Posterior vena cava (tissue), 2 donors: ENCODE data around the gene PHYH. TPM values are rescaled to one million over a fixed set of nuclear protein-coding genes. Genes with fewer than 3 reads are reported as not detected.
A peak's percentile ranks its signal among the peaks of the same experiment; 100 is the strongest.
"Not testable (repeated sequence)": the region's sequence is repeated elsewhere in the genome, so short reads cannot be mapped to it uniquely, and the experiment has no call there.

Experiments
- DNase-seq: peaks from one replicate; pipeline ENCODE4 v3.0.0-alpha.2; 2020; ENCODE audit warnings: low spot score
- intact Hi-C, 2 donors: fragments of 100-400 bp; cut with DNase I; formaldehyde crosslinking; loops; one replicate each; pipeline versions ENCODE4 v1.14.1 to v1.14.2; 2022 to 2023
- long read RNA-seq, 2 donors: library from polyadenylated mRNA; unstranded; transcript quantifications; one replicate each; pipeline ENCODE4 v2.0.0, GENCODE V29; 2020 to 2021
- total RNA-seq, 2 donors: library from RNA; stranded (reverse); fragmentation: NEBNext Ultra II Directional; extraction: Animal tissue kit (Norgen Biotek cat#: 25700); gene quantifications; one replicate each; pipeline ENCODE4 v1.2.1, GENCODE V29; 2021
- donor health status: DM: yes; HTN: yes; CAD: no.
- donor health status: DM: yes; HTN: yes; CAD: no.

The PHYH gene
- total RNA-seq, result 10 to 100 TPM; 26.7 to 35.1 TPM
- long read RNA-seq, donor 1, transcript PHYH-201 (9 exons, 1,577 nt), result major isoform, 16 of 20 reads
- long read RNA-seq, donor 1, partial matches to known transcripts, result 2 of 20 reads
- long read RNA-seq, donor 1, other reads (novel, unspliced or antisense), result 1 of 20 reads
- long read RNA-seq, donor 2, transcript PHYH-202 (8 exons, 1,732 nt), result minor isoform, 6 of 93 reads
- long read RNA-seq, donor 2, transcript PHYH-201 (9 exons, 1,577 nt), result major isoform, 76 of 93 reads
- long read RNA-seq, donor 2, partial matches to known transcripts, result 5 of 93 reads
- long read RNA-seq, donor 2, other reads (novel, unspliced or antisense), result 6 of 93 reads

DNA sequence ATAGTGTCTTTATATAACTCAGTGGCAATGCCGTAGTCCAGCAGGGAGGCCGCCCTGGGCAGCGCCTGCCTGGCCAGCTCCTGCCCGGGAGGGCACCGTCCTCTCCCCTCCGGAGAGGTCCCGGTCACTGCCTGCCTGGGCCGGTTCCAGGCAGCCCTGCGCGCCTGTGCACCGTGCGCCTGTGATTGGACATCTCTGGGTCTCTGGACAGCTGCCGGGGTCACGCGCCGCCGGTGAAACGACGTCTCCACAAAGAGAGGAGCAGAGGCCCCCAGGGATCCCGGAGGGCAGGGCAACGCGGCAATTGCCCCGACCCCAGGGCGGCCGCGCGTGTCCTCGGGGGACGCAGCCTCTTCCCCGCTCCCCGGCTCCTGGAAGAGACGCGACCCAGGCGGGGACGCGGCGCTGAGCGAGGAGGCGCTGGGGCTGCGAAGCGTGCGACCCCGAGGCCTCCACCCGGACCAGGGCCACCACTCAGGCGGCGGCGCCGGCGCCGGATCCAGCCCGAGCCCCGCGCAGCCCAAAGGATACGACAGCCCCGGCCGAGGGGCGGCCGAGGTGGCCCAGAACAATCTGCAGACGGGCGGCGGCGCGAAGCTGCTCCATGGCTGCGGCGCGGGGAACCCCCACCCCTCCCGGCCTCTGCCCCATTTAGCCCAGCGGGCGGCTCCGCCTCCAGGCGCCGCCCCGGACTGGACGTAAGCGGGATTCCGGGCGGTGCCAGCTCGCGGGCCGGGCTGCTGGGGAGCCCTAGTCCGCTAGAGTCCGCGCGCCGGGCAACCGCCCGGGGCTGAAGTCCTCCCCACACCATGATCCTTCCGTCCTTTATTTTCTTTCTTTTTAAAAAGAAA lies at the start of gene PHYH:
Gene PHYH (minus strand): TSS at position 628 of the 851 bp plus-strand sequence. CDS start 22 bp downstream, at position 606.
- intact Hi-C loops, result loop anchor here in 1 of 2 donors (2.0 kb wide), 1 partner anchor 139 kb away; the partner anchor contains the start of gene MCM10

GRCh38 chr10:13348216-13349017 lies 48.6 kb upstream of the PHYH start, which contains the start of gene SEPHS1:
Gene SEPHS1, minus strand, starts transcription at chr10:13348293. Its CDS starts 3,343 bp downstream, at chr10:13344950.
- intact Hi-C loops, result no loop called here
- DNase-seq, result peak; percentile 88

More for the DNA sequence above, at the start of gene PHYH:
- peak; percentile 96 for DNase-seq

- intact Hi-C loops, result no loop called here
- DNase-seq, result peak; percentile 96
Observed at GRCh38 chr10:13347500-13348156, 47.8 kb upstream of the PHYH start.

GRCh38 chr10:13347043-13347499 lies 47.2 kb upstream of the PHYH start:
- no peak for DNase-seq
- intact Hi-C loops, result no loop called here

DNA sequence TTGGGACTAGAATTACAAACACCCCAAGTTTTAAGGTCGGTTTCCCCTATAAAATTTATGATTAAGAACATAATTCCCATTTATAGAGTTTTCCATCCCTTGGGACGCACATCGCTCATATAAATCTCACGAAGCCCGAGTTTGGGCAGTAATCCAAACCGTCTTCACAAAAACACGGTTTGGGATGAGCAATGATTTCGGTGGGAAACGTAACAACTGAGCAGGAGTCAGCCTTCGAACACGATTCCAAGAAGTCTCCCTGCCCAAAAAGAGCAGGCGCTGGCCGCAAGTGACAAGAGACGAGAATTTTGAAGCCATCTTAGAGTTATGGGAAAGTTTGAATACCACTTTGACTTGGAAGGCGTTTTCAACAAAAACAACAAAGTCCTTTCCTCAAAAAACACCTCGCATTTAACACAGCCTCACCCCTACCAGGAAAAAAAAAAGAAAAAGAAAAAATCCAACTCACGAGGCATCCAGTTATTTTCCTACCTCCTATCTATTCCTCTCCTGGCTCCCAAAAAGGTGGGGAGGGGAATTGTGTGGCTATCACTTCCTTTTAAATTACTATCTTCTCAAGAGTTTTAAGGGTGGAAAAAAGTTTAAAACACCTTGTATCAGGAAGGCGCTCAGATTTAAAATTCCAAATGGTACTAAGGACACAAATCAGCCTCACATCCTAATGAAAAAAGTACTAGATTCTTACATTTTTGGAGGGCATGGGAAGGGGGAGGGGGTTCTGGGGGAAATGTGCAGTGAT lies 46.6 kb upstream of the PHYH start:
- intact Hi-C loops, result no loop called here
- peak; percentile 61 for DNase-seq

- intact Hi-C loops, result no loop called here
- peak; percentile 24 for DNase-seq
Observed at GRCh38 chr10:13340626-13341376, 40.9 kb upstream of the PHYH start.

GRCh38 chr10:13340068-13340467 lies 40.2 kb upstream of the PHYH start:
- intact Hi-C loops, result no loop called here
- DNase-seq, result peak; percentile 34

DNA sequence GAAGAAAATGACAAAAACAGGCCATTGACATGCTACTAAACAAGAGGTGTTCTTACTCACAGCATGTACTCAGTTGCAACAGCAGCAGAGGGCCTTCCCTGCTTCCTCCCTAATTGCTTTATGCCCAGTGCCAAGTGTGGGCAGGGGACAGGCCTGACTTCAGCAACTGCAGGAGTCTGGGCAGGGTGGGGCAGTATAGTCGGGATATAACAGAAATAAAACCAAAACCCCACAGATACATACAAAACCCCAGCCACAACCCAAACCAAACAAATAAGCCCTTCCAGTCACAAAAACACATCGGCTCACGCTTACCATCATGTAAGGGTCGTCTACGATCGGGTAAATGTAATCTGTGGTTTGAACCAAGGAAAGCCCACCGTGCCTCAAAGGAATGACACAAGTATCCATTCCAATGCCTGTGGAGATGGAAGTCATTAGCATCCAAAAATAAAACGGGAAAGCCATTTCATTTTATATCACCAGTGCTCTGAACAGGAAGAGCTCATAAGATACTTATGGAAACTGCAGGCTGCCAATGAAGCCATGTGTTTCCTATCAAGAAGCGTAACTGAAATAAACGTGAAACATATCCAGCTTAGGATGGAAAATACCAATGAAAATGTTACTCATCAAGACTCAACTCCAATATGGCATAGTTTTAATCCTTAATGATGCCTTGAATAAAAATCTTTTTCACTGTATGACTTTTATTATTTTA lies 38.7 kb upstream of the PHYH start:
- intact Hi-C loops, result no loop called here
- DNase-seq, result peak; percentile 23

DNA sequence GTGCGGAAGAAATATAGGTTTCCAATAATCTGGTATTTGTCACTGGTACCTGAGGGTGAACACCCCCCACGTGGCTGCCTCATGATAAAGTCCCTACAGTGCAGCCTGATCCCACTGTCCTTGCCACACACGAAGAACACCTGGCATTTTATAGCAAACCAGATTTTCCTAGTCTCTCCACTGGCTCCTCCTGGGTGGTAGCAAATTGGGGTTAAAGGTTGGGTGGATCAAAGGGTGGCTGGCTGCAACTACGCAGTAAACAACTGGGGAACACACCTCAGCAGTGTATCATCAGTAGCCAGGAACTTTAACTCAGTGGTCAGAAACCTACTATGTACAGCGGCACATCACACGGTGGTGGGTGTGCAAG lies 37.9 kb upstream of the PHYH start:
- no peak for DNase-seq

DNA sequence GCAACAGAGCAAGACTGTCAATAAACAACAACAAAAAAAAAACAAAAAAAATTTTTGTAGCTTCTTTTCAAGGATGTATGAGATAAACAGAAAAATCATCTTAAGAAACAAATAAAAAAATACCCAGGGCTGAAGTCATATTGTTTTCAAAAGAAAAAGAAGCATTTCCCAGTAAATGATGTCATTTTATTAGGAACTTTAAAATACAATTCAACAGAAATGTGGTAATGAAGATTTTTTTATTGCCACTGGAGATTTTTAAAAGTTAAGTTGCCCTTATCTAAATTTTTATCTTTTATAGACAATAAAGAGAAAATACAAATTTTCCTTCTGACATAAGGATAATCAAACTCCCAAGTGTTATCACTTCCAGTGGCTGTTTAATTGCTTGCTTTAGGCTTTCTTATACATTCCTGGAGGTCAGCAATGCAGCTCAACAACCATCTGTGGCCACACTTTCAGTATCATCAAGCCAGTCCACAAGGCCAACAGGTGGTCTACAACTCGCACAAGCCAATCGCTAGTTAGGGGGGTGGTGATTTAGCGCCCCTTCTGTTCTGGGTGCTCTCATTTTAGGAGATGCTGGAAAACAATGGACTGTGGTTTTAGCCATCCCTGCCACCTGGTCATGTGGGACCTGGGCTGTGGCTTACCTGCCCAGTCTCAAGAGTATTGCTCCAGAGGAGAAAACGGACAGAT lies 37.4 kb upstream of the PHYH start:
- intact Hi-C loops, result no loop called here
- peak; percentile 13 for DNase-seq

More for the DNA sequence above, 37.9 kb upstream of the PHYH start:
- intact Hi-C loops, result no loop called here

DNA sequence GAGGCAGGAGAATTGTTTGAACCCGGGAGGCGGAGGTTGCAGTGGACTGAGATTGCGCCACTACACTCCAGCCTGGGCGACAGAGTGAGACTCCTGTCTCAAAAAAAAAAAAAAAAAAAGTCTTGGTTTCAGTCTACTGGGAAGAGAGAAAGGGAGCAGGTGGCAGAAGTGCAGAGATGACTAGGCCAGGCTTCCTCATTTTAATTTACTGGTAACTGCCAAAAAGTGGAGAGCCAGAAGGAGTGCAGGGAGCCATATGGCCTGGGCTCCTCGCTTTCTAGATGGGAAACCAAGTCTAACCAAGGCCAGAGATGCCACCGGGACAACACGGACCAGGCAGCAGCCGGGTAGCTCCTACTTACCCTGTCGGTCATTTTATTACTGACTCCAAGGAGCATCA lies 36.0 kb upstream of the PHYH start:
- peak; percentile 47 for DNase-seq
- intact Hi-C loops, result no loop called here

GRCh38 chr10:13334556-13334955 lies 34.7 kb upstream of the PHYH start:
- peak; percentile 57 for DNase-seq
- intact Hi-C loops, result no loop called here

GRCh38 chr10:13331646-13332045 lies 31.8 kb upstream of the PHYH start:
- no peak for DNase-seq

DNA sequence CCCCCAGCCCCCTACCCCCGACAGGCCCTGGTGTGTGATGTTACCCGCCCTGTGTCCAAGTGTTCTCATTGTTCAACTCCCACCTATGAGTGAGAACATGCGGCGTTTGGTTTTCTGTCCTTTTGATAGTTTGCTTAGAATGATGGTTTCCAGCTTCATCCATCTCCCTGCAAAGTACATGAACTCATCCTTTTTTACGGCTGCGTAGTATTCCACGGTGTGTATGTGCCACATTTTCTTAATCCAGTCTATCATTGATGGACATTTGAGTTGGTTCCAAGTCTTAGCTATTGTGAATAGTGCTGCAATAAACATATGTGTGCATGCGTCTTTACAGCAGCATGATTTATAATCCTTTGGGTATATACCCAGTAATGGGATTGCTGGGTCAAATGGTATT lies 31.1 kb upstream of the PHYH start:
- intact Hi-C loops, DNase-seq: not testable (repeated sequence)

More at GRCh38 chr10:13331646-13332045, 31.8 kb upstream of the PHYH start:
- intact Hi-C loops, result no loop called here

DNA sequence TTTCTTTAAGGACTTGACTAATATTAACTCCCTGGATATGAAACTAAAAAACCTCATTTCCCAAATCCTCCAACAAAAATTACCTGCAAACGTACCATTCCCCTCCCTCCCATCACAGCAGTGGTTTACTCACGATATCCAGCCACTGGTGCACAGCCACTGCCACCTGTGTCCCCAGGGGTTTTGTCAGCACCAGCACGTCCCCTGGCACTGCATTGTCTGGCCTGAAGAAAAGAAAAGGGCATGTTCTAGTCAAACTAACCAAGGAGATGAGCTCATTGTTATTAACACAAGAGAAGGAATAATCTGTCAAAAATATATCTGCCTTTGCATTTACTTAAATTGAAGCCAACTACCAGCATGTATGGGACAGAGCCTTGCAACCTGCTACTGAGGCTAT lies 29.7 kb upstream of the PHYH start:
- DNase-seq, result no peak
- intact Hi-C loops, result no loop called here

- intact Hi-C loops, result no loop called here
- DNase-seq, result no peak
Observed at GRCh38 chr10:13328613-13329012, 28.7 kb upstream of the PHYH start.
